Measurements from ENCODE around the gene SLC12A2.

The SLC12A2 gene

GRCh38 chr5:128169401-128170017 is 85.9 kb downstream of the SLC12A2 start:
- DNase-seq (ENCODE audit: low spot score) = no peak

GRCh38 chr5:128172102-128172501 is 88.5 kb downstream of the SLC12A2 start:
- DNase-seq (ENCODE audit: low spot score) = no peak

GRCh38 chr5:128174951-128175350 is 91.4 kb downstream of the SLC12A2 start:
- DNase-seq (ENCODE audit: low spot score) = no peak

- no peak for DNase-seq (ENCODE audit: low spot score)
Observed at GRCh38 chr5:128192368-128192767, 108.8 kb downstream of the SLC12A2 start.

GRCh38 chr5:128193665-128194390 is 110.3 kb downstream of the SLC12A2 start:
- no peak for DNase-seq (ENCODE audit: low spot score)

- no peak for DNase-seq (ENCODE audit: low spot score)
Observed at GRCh38 chr5:128195316-128195715, 111.8 kb downstream of the SLC12A2 start.

GRCh38 chr5:128196080-128196479 is 112.5 kb downstream of the SLC12A2 start:
- no peak for DNase-seq (ENCODE audit: low spot score)

GRCh38 chr5:128196791-128197190 is 113.2 kb downstream of the SLC12A2 start:
- no peak for DNase-seq (ENCODE audit: low spot score)

- DNase-seq (ENCODE audit: low spot score) = no peak
Observed at GRCh38 chr5:128197896-128198522, 114.4 kb downstream of the SLC12A2 start.

GRCh38 chr5:128199104-128199503 is 115.5 kb downstream of the SLC12A2 start:
- no peak for DNase-seq (ENCODE audit: low spot score)

- DNase-seq (ENCODE audit: low spot score) = no peak
Observed at GRCh38 chr5:128199611-128200010, 116.0 kb downstream of the SLC12A2 start.

GRCh38 chr5:128201065-128201926 is 117.7 kb downstream of the SLC12A2 start:
- DNase-seq (ENCODE audit: low spot score) = peak; percentile 79

- DNase-seq (ENCODE audit: low spot score) = no peak
Observed at GRCh38 chr5:128202320-128202719, 118.8 kb downstream of the SLC12A2 start.

GRCh38 chr5:128208436-128208835 is 124.9 kb downstream of the SLC12A2 start:
- no peak for DNase-seq (ENCODE audit: low spot score)

- no peak for DNase-seq (ENCODE audit: low spot score)
Observed at GRCh38 chr5:128212191-128212806, 128.7 kb downstream of the SLC12A2 start.

- DNase-seq (ENCODE audit: low spot score) = peak; percentile 71
Observed at GRCh38 chr5:128213340-128213739, 129.8 kb downstream of the SLC12A2 start.

- no peak for DNase-seq (ENCODE audit: low spot score)
Observed at GRCh38 chr5:128213833-128214232, 130.3 kb downstream of the SLC12A2 start.

GRCh38 chr5:128216285-128216684 is 132.7 kb downstream of the SLC12A2 start:
- no peak for DNase-seq (ENCODE audit: low spot score)

- no peak for DNase-seq (ENCODE audit: low spot score)
Observed at GRCh38 chr5:128216860-128217531, 133.4 kb downstream of the SLC12A2 start.

GRCh38 chr5:128220841-128221240 is 137.3 kb downstream of the SLC12A2 start:
- DNase-seq (ENCODE audit: low spot score) = no peak

- DNase-seq (ENCODE audit: low spot score) = no peak
Observed at GRCh38 chr5:128224336-128224735, 140.8 kb downstream of the SLC12A2 start.

All from NAMALWA (cell line).